Measurements from ENCODE around the gene CES2. TPM values are rescaled to one million over a fixed set of nuclear protein-coding genes. Genes with fewer than 3 reads are reported as not detected.
A peak's percentile ranks its signal among the peaks of the same experiment; 100 is the strongest.
"Not testable (repeated sequence)": the region's sequence is repeated elsewhere in the genome, so short reads cannot be mapped to it uniquely, and the experiment has no call there.

The CES2 gene
- total RNA-seq, 1 experiment from 2014 or later, result 37.6 TPM

GRCh38 chr16:66894948-66895688 is 40.2 kb upstream of the CES2 start:
- peak; percentile 76 for DNase-seq (ENCODE audit: low spot score)
- Histone ChIP-seq H3K27ac (ENCODE audit: low read depth, low read length, poor library complexity, severe bottlenecking) (no peak overlapping the region), H3K27me3 (replicated peaks; ENCODE audit: insufficient read depth, low read depth, low read length, poor library complexity) (no peaks in the 10 kb centered on the region), H3K4me1 (ENCODE audit: insufficient read depth, low read length, poor library complexity, severe bottlenecking) (peaks cover 8% of the 10 kb centered on the region), H3K36me3 (ENCODE audit: insufficient read depth, low read length, poor library complexity, severe bottlenecking) (no peaks in the 10 kb centered on the region), H3K9me3 (ENCODE audit: low read depth, low read length, poor library complexity, severe bottlenecking) (no peaks in the 10 kb centered on the region), H3K4me3 (ENCODE audit: low read depth, low read length, poor library complexity, severe bottlenecking) (no peak overlapping the region)
- intact Hi-C loops (cut with micrococcal nuclease; ENCODE audit: unreplicated experiment), result loop anchor here (1.0 to 10.0 kb wide), 3 partner anchors 33 to 260 kb away; partner anchors contain the start of genes B3GNT9, FBXL8 and TRADD
- no TSS peak for BruUV-seq (replicated peaks)
- CTCF ChIA-PET, result interaction anchor here (0.5 to 1.6 kb wide), 4 partner anchors 34 to 275 kb away, joined by 3 to 11 read pairs (median 4); partner anchors contain the start of gene NOL3
- TF ChIP-seq EZH2 (IDR thresholded peaks at IDR 0.05; ENCODE audit: borderline replicate concordance, low read depth, low read length, poor library complexity, severe bottlenecking) (no peak), CTCF (conservative IDR thresholded peaks at IDR 0.05; ENCODE audit: low read depth, low read length) (peak; percentile 87)
- POLR2A ChIA-PET (ENCODE audit: low non-redundant PET), result no interaction called here

DNA sequence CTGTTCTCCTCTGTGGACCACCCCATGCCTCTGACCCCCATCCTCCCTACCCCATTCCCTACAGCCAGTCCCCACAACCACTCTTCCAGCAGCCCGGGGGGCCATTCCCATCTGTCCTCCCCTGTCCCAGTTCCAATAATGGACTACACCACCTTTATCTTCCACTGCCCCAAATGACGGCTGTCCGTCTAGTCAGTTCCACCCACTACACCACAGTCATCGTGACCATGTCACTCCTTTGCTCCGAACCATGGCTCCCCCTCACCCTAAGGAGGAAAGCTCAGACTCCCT is 39.7 kb upstream of the CES2 start:
- Histone ChIP-seq H3K4me1 (ENCODE audit: insufficient read depth, low read length, poor library complexity, severe bottlenecking) (peaks cover 10% of the 10 kb centered on the region), H3K9me3 (ENCODE audit: low read depth, low read length, poor library complexity, severe bottlenecking) (no peaks in the 10 kb centered on the region), H3K4me3 (ENCODE audit: low read depth, low read length, poor library complexity, severe bottlenecking) (no peak overlapping the region), H3K27ac (ENCODE audit: low read depth, low read length, poor library complexity, severe bottlenecking) (no peak overlapping the region), H3K36me3 (ENCODE audit: insufficient read depth, low read length, poor library complexity, severe bottlenecking) (no peaks in the 10 kb centered on the region), H3K27me3 (replicated peaks; ENCODE audit: insufficient read depth, low read depth, low read length, poor library complexity) (no peaks in the 10 kb centered on the region)
- no TSS peak for BruUV-seq (replicated peaks)
- CTCF ChIA-PET, result interaction anchor here (0.6 to 1.6 kb wide), 3 partner anchors 33 to 275 kb away, joined by 4 to 11 read pairs (median 4); partner anchors contain the start of gene NOL3
- POLR2A ChIA-PET (ENCODE audit: low non-redundant PET), result no interaction called here
- TF ChIP-seq EZH2 (IDR thresholded peaks at IDR 0.05; ENCODE audit: borderline replicate concordance, low read depth, low read length, poor library complexity, severe bottlenecking), result no peak
- intact Hi-C loops (cut with micrococcal nuclease; ENCODE audit: unreplicated experiment), result loop anchor here (1.0 to 10.0 kb wide), 3 partner anchors 33 to 259 kb away; partner anchors contain the start of genes B3GNT9, FBXL8 and TRADD
- DNase-seq (ENCODE audit: low spot score), result no peak

GRCh38 chr16:66895999-66896398 is 39.3 kb upstream of the CES2 start:
- no peaks in the 10 kb centered on the region for H3K27me3 ChIP-seq (replicated peaks; ENCODE audit: insufficient read depth, low read depth, low read length, poor library complexity)
- H3K36me3 ChIP-seq (ENCODE audit: insufficient read depth, low read length, poor library complexity, severe bottlenecking), result no peaks in the 10 kb centered on the region
- CTCF ChIA-PET, result interaction anchor here (0.9 to 1.6 kb wide), 2 partner anchors 33 to 259 kb away, joined by 4 to 11 read pairs; no protein-coding TSS in a partner anchor
- no peak overlapping the region for H3K4me3 ChIP-seq (ENCODE audit: low read depth, low read length, poor library complexity, severe bottlenecking)
- H3K9me3 ChIP-seq (ENCODE audit: low read depth, low read length, poor library complexity, severe bottlenecking), result no peaks in the 10 kb centered on the region
- peaks cover 10% of the 10 kb centered on the region for H3K4me1 ChIP-seq (ENCODE audit: insufficient read depth, low read length, poor library complexity, severe bottlenecking)
- intact Hi-C loops (cut with micrococcal nuclease; ENCODE audit: unreplicated experiment), result loop anchor here (1.0 to 10.0 kb wide), 3 partner anchors 32 to 259 kb away; partner anchors contain the start of genes B3GNT9, FBXL8 and TRADD
- no peak for DNase-seq (ENCODE audit: low spot score)
- BruUV-seq (replicated peaks), result no TSS peak
- no peak overlapping the region for H3K27ac ChIP-seq (ENCODE audit: low read depth, low read length, poor library complexity, severe bottlenecking)
- POLR2A ChIA-PET (ENCODE audit: low non-redundant PET), result no interaction called here
- TF ChIP-seq EZH2 (IDR thresholded peaks at IDR 0.05; ENCODE audit: borderline replicate concordance, low read depth, low read length, poor library complexity, severe bottlenecking) (no peak), CTCF (conservative IDR thresholded peaks at IDR 0.05; ENCODE audit: low read depth, low read length) (no peak)

DNA sequence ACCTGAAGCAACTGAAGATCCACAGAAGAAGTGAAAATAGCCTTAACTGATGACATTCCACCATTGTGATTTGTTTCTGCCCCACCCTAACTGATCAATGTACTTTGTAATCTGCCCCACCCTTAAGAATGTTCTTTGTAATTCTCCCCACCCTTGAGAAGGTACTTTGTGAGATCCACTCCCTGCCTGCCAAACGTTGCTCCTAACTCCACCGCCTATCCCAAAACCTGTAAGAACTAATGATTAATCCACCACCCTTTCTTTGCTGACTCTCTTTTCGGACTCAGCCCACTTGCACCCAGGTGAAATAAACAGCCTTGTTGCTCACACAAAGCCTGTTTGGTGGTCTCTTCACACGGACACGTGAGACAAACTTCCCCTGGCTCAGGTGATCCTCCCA is 38.6 kb upstream of the CES2 start:
- H3K27me3 ChIP-seq (replicated peaks; ENCODE audit: insufficient read depth, low read depth, low read length, poor library complexity); DNase-seq (ENCODE audit: low spot score); BruUV-seq (replicated peaks); H3K27ac ChIP-seq (ENCODE audit: low read depth, low read length, poor library complexity, severe bottlenecking); H3K36me3 ChIP-seq (ENCODE audit: insufficient read depth, low read length, poor library complexity, severe bottlenecking); H3K4me3 ChIP-seq (ENCODE audit: low read depth, low read length, poor library complexity, severe bottlenecking); CTCF ChIA-PET; H3K4me1 ChIP-seq (ENCODE audit: insufficient read depth, low read length, poor library complexity, severe bottlenecking); POLR2A ChIA-PET (ENCODE audit: low non-redundant PET); H3K9me3 ChIP-seq (ENCODE audit: low read depth, low read length, poor library complexity, severe bottlenecking): not testable (repeated sequence)
- intact Hi-C loops (cut with micrococcal nuclease; ENCODE audit: unreplicated experiment), result loop anchor here (5.0 to 10.0 kb wide), 2 partner anchors 51 to 258 kb away; partner anchors contain the start of genes B3GNT9, FBXL8 and TRADD

Data from A673 (cell line).